Activated naive CD4-positive, alpha-beta T cell treated with anti-CD3 and anti-CD28 coated beads, Interleukin-2, amount 50 U/mL, for 16 hours (primary cell): Measurements from ENCODE around the gene MAPK12.
"Not testable (repeated sequence)": the region's sequence is repeated elsewhere in the genome, so short reads cannot be mapped to it uniquely, and the experiment has no call there.

Experiments
- DNase-seq: peaks from one replicate; pipeline ENCODE4 v3.0.0-alpha.2; 2020

MAPK12 gene

DNA sequence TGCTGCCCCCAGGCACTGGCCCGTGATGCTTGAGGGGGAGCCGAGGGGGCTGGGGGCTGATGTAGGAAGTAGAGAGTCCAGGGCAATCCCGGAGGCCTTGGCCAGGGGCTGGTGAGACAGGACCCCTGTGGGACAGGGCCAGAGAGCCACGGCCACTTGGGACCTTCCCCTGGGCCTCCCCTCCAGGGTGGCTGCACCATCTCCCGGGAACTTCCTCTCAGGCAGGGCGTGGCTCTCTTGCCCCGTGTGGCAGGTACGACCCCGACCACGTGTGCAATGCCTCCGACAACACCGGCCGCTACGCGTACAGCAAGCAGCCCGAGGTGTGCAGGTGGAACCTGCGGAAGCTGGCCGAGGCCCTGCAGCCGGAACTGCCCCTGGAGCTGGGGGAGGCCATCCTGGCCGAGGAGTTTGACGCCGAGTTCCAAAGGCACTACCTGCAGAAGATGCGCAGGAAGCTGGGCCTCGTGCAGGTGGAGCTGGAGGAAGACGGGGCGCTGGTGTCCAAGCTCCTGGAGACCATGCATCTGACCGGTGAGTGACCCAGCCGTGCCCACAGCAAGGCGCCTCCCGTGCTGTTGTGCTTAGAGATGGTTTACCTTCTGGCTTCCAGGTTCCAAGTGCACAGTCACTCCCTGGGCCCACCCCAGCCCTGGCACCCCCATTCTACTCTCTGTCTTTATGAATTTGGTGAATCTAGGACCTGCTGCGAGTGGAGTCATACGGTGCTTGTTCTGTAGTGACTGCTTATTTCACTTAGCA lies 50.9 kb downstream of the MAPK12 start:
- no peak for DNase-seq

DNA sequence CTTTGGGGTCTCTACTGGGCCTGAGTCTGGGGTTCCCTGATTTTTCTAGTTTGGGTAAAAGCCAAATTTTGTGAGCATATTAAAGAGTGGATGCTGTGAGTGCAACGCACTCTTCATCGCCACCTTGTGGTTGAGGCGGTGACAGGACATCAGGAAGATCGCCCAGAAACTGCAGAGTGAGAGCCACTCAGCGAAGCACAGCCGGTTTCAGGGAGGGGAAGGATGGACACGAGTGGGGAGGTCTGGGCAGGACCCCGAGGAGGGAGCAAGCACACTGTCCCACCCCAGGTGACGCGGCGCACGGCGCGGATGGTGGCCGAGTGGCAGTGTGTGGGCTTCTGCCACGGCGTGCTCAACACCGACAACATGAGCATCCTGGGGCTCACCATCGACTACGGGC lies 51.6 kb downstream of the MAPK12 start:
- DNase-seq: peak; percentile 70

DNA sequence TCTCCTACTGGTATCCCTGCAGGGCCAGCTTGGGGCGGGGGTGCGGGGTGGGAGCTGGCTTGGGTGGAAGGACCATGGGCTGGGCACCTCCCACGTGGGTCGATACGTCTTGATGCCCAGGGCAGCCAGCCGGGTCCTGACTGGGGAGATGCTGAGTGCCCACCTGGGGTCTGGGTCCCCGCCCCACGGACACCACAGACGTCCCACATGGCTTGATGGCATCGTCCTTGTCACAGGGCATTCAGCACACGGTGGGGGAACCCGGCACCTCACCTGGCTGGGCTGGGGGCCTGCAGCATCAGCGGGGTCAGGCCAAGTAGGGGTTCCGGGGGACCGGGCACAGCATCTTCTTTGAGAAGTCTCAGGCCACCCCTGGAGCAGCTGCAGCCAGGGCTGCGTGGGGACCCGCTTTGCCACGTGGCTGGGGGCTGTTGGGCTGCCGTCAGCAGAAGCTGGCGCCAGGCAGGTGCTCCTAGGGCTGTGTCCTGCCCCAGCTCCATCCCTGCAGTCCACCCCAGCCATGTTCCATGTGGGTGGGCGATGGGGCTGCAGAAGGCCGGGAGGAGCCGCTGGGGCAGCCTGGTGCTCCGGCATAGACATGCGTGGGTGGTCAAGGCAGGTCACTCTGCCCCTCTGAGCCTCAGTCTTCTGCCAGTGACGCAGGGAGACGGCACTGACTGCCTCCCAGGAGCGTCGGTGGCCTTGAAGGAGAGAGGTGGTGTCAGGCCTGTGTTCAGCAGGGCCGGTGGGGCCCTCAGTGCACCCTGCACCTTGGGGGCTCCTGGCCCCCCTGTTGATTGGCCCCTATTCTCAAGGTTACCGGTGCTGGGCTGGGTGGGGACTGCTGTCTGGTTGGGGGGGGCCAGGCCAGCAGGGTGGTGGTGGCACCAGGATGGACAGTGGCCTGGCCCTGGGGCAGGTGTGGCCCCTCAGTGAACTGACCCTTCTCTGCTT lies 52.3 kb downstream of the MAPK12 start:
- no peak for DNase-seq

DNA sequence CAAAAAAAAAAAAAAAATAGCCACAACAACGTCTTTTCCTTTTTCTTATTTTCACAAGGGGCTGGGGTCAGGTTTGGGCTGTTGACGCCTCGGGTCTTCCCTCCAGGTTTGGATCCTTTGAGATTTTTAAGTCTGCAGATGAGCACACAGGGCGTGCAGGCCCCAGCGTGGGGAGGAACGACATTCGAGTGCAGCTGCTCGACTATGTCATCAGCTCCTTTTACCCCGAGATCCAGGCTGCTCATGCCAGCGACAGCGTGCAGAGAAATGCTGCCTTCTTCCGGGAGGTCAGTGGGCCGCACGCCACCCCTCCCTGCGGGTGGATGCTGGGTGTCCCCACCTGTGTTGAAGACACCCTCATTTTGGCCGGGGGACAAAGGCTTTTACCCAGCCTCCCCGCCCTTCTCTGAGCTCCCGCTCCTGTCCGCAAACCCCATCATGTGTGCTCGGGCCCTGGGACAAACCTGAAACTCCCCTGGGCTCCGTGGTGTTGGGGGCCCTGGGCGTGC lies 53.0 kb downstream of the MAPK12 start:
- no peak for DNase-seq

DNA sequence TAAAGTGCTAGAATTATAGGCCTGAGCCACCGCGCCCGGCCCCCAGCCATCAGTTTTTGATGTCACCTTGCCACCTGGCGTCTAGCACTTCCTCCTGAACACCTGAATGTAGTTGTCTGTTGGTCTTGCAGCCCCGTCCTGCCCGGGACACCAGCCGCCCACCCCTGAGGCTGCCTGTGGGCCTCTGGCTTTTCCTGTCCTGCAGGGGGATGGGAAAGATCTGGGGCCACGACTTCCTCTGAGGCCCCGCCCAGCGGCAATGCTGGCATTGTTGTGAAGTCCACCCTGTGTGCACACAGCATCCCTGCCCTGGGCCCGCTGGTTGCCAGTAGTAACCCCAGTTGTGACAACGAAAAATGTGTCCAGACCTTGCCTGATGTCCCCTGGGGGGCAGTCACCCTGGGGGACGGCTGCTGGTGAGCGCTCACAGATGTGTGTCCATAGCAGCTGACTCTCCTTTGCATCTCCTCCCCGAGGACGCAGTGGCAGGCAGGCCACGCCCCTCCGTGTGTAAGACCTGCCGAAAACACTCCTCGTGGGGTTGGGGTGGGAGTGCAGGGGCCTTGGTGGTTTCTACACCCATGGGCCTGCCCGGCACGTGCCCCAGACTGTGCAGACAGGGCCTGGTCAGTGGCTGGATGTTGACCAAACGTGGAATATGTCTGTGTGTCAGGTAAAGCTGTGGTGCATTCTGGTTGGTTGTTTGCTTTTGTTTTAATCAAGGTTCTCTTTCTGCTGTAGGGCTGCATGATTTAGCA lies 53.9 kb downstream of the MAPK12 start:
- DNase-seq: no peak

DNA sequence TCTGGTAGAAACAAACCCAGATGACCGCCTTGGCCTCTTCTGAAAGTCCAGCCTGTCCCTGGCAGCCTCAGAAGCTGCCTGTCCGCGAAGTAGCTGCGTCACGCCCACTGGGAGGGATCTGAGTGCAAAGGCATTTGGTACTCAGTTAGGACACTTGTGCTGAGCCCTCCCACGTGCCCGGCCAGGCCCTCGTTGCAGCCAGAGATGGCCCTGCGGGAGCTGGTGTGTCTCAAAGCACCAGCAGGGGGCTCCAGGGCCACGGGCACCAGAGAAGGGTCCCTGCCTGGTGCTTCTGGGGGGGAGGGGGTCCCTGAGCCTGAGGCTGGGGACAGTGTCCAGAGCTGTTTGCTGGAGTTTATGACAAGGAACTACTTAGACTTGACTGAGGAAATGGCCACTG lies 54.9 kb downstream of the MAPK12 start:
- no peak for DNase-seq

DNA sequence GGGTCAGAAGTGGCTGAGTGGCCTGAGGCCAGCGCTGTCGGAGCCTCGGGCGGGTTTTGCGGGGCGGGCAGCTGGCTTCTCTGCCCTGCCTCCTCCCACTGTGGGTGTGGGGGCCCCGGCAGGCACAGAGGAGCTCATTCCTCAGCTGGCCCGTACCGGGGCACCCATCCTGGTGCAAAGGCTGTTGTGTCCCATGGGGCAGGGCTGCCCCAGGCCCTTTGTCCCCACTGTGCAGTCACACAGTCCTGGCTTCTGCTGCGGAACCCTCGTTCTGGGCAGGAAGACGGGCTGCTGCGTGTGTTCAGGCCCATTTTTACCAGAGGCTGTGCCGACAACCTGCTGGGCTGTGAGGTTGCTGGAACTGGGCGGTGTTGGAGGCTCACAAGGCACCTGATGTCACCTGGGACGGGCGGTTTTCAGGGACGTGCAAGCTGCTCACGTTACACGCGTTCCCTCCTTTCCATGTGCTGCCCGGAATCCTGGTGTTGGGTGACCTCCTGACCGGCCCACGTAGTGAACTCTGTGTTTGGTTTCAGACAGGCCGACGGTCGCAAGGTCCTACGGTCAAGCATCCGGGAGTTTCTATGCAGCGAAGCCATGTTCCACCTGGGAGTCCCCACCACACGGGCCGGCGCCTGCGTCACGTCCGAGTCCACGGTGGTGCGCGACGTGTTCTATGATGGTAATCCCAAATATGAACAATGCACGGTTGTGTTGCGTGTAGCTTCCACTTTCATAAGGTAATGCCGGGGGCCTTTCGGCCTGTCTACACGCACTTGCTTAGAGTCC lies 55.5 kb downstream of the MAPK12 start:
- no peak for DNase-seq

DNA sequence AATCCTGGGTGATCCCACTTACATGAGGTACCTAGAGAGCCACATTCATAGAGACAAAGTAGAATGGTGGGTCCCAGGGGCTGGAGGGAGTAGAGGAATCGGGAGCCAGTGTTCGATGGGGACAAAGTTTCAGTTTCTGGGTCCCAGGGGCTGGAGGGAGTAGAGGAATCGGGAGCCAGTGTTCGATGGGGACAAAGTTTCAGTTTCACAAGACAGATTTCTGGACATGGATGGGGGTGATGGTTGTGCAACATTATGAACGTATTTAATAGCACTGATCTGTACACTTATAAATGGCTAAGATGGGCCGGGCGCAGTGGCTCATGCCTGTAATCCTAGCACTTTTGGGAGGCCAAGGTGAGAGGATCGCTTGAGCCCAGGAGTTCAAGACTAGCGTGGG lies 56.5 kb downstream of the MAPK12 start:
- DNase-seq: not testable (repeated sequence)

DNA sequence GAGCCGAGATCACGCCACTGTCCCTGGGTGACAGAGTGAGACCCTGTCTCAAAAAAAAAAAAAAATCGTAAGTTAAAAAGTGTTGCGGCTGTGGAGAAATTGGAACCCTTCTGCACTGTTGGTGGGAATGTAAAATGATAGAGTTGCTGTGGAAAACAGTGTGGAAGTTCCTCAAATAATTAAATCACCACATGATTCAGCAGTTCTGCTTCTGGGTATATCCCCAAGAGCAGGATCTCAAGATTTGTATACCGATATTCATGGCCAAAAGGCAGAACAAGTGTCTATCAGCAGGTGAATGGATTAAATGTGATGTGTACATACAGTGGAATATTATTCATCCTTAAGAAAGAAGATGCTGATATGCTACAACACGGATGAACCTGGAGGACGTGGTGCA lies 56.9 kb downstream of the MAPK12 start:
- DNase-seq: no peak

DNA sequence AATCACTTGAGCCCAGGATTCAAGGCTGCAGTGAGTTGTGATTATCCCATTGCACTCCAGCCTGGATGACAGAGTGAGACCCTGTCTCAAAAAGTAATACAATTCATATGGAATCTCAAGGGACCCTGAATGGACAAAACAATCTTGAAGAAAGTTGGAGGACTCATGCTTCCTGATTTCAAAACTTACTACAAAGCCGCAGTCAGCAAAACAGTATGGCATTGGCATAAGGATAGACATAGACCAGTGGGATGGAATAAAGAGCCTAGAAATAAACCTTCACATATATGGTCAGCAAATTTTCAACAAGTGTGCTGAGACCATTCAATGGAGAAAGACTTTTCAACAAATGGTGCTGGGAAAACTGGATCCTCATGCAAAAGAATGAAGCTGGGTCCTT lies 58.2 kb downstream of the MAPK12 start:
- DNase-seq: no peak
